GM19193 (cell line): ENCODE measurements around the gene ZDHHC11B.
"Not testable (repeated sequence)": the region's sequence is repeated elsewhere in the genome, so short reads cannot be mapped to it uniquely, and the experiment has no call there.

Source experiments
- POLR2A ChIP-seq: IDR thresholded peaks from 4 replicates; pipeline ENCODE4 v1.6.1; 2011; ENCODE audit not compliant: insufficient read depth, insufficient read length; ENCODE audit errors: extremely low read depth

The ZDHHC11B gene

GRCh38 chr5:749101-749670 is 35.3 kb downstream of the ZDHHC11B start:
- no peak for TF ChIP-seq POLR2A

GRCh38 chr5:746258-746761 is 38.2 kb downstream of the ZDHHC11B start:
- TF ChIP-seq POLR2A: no peak

- no peak for TF ChIP-seq POLR2A
Measured at GRCh38 chr5:717143-717542, 67.4 kb downstream of the ZDHHC11B start.

GRCh38 chr5:693271-694041 is 91.1 kb downstream of the ZDHHC11B start, which contains the start of gene TPPP:
TSS of gene TPPP (minus strand) at chr5:693352. CDS start at chr5:678060, 15,292 bp downstream.
- not testable (repeated sequence) for TF ChIP-seq POLR2A

- no peak for TF ChIP-seq POLR2A
Measured at GRCh38 chr5:691817-692528, 92.6 kb downstream of the ZDHHC11B start.

- TF ChIP-seq POLR2A: no peak
Measured at GRCh38 chr5:685262-686171, 99.0 kb downstream of the ZDHHC11B start.

- no peak for TF ChIP-seq POLR2A
Measured at GRCh38 chr5:684751-685216, 99.7 kb downstream of the ZDHHC11B start.

GRCh38 chr5:683551-684481 is 100.7 kb downstream of the ZDHHC11B start:
- TF ChIP-seq POLR2A: no peak

- TF ChIP-seq POLR2A: no peak
Measured at GRCh38 chr5:677131-678101, 107.1 kb downstream of the ZDHHC11B start.

GRCh38 chr5:676699-677076 is 107.8 kb downstream of the ZDHHC11B start:
- TF ChIP-seq POLR2A: no peak

- no peak for TF ChIP-seq POLR2A
Measured at GRCh38 chr5:675871-676698, 108.4 kb downstream of the ZDHHC11B start.
